Lower lobe of right lung (tissue), 2 donors: ENCODE data around the gene ZNF732. TPM values are rescaled to one million over a fixed set of nuclear protein-coding genes. Genes with fewer than 3 reads are reported as not detected.
"Not testable (repeated sequence)": the region's sequence is repeated elsewhere in the genome, so short reads cannot be mapped to it uniquely, and the experiment has no call there.

Source experiments
- ATAC-seq, 2 donors: fragments of 200-7000 bp; cut with Tn5 transposase; one replicate each; pipeline ENCODE4 v1.9.1; 2020 to 2022; ENCODE audit warnings: mild to moderate bottlenecking in 2 of 2, moderate library complexity in 2 of 2
- DNase-seq: peaks from one replicate; pipeline ENCODE4 v3.0.0-alpha.2; 2020
- H3K27ac ChIP-seq: fragments of 200-600 bp; one replicate; pipeline ENCODE4 v1.8.0; 2022
- H3K27me3 ChIP-seq: fragments of 200-600 bp; one replicate; pipeline ENCODE4 v1.8.0; 2022; ENCODE audit warnings: low read depth
- H3K36me3 ChIP-seq: fragments of 200-600 bp; one replicate; pipeline ENCODE4 v1.8.0; 2022; ENCODE audit warnings: mild to moderate bottlenecking
- H3K4me1 ChIP-seq: fragments of 200-600 bp; one replicate; pipeline ENCODE4 v1.8.0; 2022
- H3K4me3 ChIP-seq: fragments of 200-600 bp; one replicate; pipeline ENCODE4 v1.8.0; 2022; ENCODE audit warnings: mild to moderate bottlenecking
- H3K9me3 ChIP-seq: fragments of 200-600 bp; one replicate; pipeline ENCODE4 v1.8.0; 2022
- CTCF ChIP-seq: fragments of 200-600 bp; IDR thresholded peaks from one replicate; pipeline ENCODE4 v1.8.0; 2022; ENCODE audit warnings: antibody characterized with exemption, mild to moderate bottlenecking
- intact Hi-C: fragments of 100-400 bp; cut with DNase I; formaldehyde crosslinking; loops from one replicate; pipeline ENCODE4 v1.11.0; 2022
- total RNA-seq: library from RNA; stranded (reverse); fragmentation: NEBNext Ultra II Directional; extraction: Animal tissue kit (Norgen Biotek cat#: 25700); gene quantifications from one replicate; pipeline ENCODE4 v1.2.1, GENCODE V29; 2021
- donor health status: DM: no; HTN: yes; CAD: no; lungs with severe emphysema.

The ZNF732 gene
- total RNA-seq, 1 donor from 2014 or later: not detected

DNA sequence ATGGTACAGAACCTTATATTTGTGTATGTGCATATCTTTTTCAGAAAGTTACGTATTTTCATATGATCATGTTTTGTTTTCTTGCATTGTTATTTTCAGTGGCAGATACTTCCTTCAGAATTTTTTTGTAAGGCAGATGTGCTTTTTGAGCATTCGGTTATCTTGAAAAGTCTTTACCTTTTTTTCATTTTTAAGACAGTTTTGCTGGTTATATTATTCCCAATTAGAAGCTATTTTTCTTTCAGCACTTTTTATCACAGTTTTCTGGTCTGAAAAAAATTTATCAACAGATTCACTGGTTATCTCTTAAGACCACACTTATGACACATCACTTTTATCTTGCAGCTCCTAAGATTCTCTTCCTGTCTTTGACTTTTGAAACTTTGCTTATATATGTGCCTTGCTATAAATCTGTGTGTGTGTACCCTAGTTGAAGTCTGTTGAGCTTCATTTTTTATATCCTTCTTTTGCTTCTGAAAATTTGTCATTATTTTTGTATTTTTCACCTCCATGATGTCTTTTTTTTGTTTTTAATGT, 53.1 kb downstream of the ZNF732 start:
- Histone ChIP-seq H3K4me1 (no peaks in the 10 kb centered on the region), H3K27me3 (no peaks in the 10 kb centered on the region), H3K27ac (no peak overlapping the region), H3K9me3 (peaks cover 95% of the 10 kb centered on the region), H3K36me3 (no peaks in the 10 kb centered on the region), H3K4me3 (no peak overlapping the region)
- ATAC-seq (no peak), DNase-seq (no peak)
- intact Hi-C loops: no loop called here
- no peak for TF ChIP-seq CTCF

DNA sequence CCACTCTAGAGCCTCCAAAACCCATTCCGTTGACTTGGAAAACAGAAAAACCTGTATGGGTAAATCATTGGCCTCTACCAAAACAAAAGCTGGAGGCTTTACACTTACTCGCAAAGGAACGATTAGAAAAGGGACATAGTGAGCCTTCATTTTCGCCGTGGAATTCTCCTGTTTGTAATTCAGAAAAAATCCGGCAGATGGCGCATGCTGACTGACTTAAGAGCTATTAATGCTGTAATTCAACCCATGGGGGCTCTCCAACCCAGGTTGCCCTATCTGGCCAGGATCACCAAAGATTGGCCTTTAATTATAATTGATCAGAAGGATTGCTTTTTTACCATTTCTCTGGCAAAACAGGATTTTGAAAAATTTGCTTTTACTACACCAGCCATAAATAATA, 60.8 kb downstream of the ZNF732 start:
- H3K27ac ChIP-seq: no peak overlapping the region
- peak in 1 of 2 donors; percentile 43 for ATAC-seq
- peaks cover 15% of the 10 kb centered on the region for H3K4me1 ChIP-seq
- DNase-seq: no peak
- peaks cover 21% of the 10 kb centered on the region for H3K9me3 ChIP-seq
- no peak overlapping the region for H3K4me3 ChIP-seq
- peak; percentile 81 for TF ChIP-seq CTCF
- intact Hi-C loops: no loop called here
- no peaks in the 10 kb centered on the region for H3K36me3 ChIP-seq
- H3K27me3 ChIP-seq: no peaks in the 10 kb centered on the region

DNA sequence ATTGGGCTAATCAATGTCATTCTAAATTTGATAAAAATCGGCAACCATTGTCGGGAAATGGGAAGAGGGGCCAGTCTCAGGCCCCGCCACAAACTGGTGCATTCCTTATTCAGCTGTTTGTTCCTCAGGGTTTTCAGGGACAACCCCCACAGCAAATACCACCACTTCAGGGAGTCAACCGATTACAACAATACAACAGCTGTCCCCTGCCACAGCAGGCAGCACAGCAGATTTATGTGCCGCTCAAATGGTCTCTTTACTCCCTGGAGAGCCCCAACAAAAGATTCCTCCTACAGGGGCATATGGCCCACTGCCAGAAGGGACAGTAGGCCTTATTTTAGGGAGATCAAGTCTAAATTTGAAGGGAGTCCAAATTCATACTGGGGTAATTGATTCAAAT, 61.8 kb downstream of the ZNF732 start:
- no peak for ATAC-seq
- TF ChIP-seq CTCF: no peak
- intact Hi-C loops: no loop called here
- no peaks in the 10 kb centered on the region for H3K36me3 ChIP-seq
- no peak for DNase-seq
- H3K4me3 ChIP-seq: no peak overlapping the region
- no peaks in the 10 kb centered on the region for H3K27me3 ChIP-seq
- peaks cover 15% of the 10 kb centered on the region for H3K4me1 ChIP-seq
- peaks cover 10% of the 10 kb centered on the region for H3K9me3 ChIP-seq
- H3K27ac ChIP-seq: no peak overlapping the region

- peaks cover 15% of the 10 kb centered on the region for H3K4me1 ChIP-seq
- H3K27me3 ChIP-seq: no peaks in the 10 kb centered on the region
- TF ChIP-seq CTCF: peak; percentile 92
- H3K36me3 ChIP-seq: no peaks in the 10 kb centered on the region
- peak overlapping the region; percentile 56 for H3K4me3 ChIP-seq
- intact Hi-C loops: no loop called here
- H3K27ac ChIP-seq: peak overlapping the region; percentile 42
- peak; percentile 77 for DNase-seq
- ATAC-seq: peak; percentile 96 to 97
- no peaks in the 10 kb centered on the region for H3K9me3 ChIP-seq
Observed at GRCh38 chr4:242121-242848, 63.0 kb downstream of the ZNF732 start.

GRCh38 chr4:241411-241810, 63.9 kb downstream of the ZNF732 start:
- H3K27me3 ChIP-seq, intact Hi-C loops, H3K9me3 ChIP-seq, H3K4me3 ChIP-seq, ATAC-seq, H3K36me3 ChIP-seq, DNase-seq: not testable (repeated sequence)
- Histone ChIP-seq H3K27ac (peak overlapping the region; percentile 42), H3K4me1 (peaks cover 15% of the 10 kb centered on the region)

GRCh38 chr4:236028-236427, 69.2 kb downstream of the ZNF732 start:
- intact Hi-C loops: no loop called here
- no peak for TF ChIP-seq CTCF
- Histone ChIP-seq H3K36me3 (no peaks in the 10 kb centered on the region), H3K4me3 (no peak overlapping the region), H3K4me1 (no peaks in the 10 kb centered on the region), H3K27ac (no peak overlapping the region), H3K27me3 (no peaks in the 10 kb centered on the region), H3K9me3 (no peaks in the 10 kb centered on the region)
- ATAC-seq: no peak
- DNase-seq: no peak
